HG02870 (cell line): Measurements from ENCODE around the gene PLD3.
"Not testable (repeated sequence)": the region's sequence is repeated elsewhere in the genome, so short reads cannot be mapped to it uniquely, and the experiment has no call there.

Experiments
- ATAC-seq: cut with Tn5 transposase; IDR thresholded peaks from one replicate; pipeline ENCODE4 v1.9.1; 2021; ENCODE audit warnings: mild to moderate bottlenecking, moderate library complexity; ENCODE audit not compliant: unreplicated experiment

Gene PLD3

DNA sequence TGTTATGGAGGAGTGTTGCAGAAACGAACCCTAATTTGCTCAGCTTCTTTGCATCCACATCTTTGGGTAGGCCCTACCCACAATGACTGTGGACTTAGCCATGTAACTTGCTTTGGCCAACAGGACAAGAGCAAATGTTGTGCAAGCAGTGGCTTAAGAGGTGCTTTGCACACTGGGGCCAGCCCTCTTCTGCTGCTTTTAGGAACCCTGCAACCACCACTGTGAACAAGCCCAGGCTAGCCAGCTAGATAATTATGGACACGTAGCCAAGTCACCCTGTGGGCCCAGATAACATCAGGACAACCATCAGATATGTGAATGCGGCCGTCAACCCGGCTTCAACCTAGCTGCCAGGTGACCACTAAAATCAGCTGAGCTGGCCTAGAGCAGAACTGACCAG, 17.4 kb upstream of the PLD3 start:
- ATAC-seq: no peak

- ATAC-seq: no peak
Observed at GRCh38 chr19:40332669-40333068, 15.8 kb upstream of the PLD3 start.

DNA sequence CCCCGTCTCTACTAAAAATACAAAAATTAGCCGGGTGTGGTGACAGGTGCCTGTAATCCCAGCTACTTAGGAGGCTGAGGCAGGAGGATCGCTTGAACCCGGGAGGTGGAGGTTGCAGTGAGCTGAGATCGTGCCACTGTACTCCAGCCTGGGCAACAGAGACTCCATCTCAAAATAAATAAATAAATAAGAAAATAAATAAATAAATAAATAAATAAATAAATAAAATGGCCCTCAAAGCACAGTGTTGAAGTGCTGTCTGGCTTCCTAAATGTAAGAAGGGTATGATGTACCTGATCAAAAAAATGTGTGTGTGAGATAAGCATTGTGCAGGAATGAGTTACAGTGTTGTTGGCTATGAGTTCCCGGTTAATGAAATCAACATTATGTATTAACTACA, 15.4 kb upstream of the PLD3 start:
- not testable (repeated sequence) for ATAC-seq

GRCh38 chr19:40335101-40335500, 13.4 kb upstream of the PLD3 start:
- no peak for ATAC-seq

DNA sequence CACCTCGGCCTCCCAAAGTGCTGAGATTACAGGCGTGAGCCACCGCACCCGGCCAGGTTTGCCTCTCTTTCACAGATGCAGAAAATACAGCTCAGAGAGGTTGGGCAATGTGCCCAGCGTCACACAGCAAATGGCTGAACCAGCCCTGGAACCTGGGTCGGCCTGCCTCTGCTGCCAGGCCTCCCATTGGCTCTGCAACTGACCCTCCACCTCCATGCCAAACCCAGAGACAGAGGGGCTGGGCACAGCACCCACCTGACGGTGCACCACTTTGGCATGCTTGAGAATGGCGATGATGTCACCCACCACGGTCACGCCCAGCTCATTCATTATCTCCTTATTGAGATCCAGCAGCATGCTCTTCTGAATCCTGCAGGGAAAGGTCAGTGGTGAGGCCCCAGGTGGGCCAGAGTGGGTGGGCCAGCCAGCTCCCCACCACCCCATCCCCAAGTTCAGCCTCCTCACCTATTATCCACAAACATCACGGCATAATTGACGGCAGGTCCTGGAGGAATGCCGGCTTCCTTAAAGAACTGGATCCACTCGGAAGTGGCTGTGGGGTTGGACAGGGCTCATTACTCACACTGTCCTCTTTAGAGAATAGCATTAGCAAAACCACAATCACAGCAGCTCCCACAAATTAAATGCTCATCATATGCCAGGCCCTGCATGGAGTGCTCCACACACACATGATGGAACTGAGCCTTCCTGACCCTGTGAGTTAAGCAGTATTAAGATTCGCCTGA, 12.5 kb upstream of the PLD3 start:
- ATAC-seq: no peak

GRCh38 chr19:40336601-40336900, 11.9 kb upstream of the PLD3 start:
- ATAC-seq: no peak

- ATAC-seq: no peak
Observed at GRCh38 chr19:40337107-40337506, 11.4 kb upstream of the PLD3 start.

DNA sequence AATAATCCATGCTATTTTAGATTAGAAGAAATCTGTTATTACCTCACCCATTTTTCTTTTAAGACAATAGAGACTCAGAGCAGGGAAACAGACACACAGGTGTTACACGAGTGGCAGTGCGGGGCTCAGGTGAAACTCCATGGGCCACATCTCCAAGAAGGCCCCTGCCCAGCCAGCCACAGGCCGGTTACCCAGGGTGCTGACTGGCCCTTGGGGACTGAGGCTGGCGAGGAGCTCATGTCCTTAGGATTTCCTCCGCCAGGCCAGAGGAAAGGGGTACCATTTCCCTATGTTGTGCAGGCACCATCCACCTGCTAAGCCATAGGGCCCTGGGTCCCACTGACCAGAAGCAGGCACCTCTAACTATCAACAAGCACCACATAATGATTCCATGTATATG, 10.9 kb upstream of the PLD3 start:
- no peak for ATAC-seq

DNA sequence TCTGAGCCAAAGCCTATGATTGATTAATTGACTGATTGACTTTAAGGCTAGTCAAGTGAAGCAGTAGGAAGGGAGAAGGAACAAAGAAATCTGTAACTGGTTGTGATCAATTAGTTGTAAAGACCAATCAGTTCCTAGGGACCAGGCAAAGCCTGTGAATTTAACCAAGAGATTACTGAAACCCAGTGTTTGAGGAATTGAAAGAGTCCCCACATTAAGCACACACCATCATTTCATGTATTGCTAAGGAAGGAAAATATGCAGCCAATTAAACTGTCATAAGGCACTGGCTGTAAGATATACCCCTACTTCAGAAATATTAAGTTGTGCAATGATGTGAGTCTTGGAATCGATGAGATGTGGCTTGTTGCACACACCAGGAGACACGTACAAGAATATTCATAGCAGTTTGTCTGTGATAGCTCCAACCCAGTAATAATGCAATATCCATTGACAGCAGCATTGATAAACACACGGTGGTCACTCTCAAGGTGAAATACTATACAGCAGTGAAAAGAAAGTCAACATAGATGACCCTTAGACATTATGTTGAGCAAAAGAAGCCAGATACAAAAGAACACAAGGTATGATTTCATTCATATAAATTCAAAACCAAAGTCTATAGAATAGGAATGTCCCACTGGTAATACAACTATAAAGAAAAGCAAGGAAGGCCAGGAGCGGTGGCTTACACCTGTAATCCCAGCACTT, 9.3 kb upstream of the PLD3 start:
- no peak for ATAC-seq

DNA sequence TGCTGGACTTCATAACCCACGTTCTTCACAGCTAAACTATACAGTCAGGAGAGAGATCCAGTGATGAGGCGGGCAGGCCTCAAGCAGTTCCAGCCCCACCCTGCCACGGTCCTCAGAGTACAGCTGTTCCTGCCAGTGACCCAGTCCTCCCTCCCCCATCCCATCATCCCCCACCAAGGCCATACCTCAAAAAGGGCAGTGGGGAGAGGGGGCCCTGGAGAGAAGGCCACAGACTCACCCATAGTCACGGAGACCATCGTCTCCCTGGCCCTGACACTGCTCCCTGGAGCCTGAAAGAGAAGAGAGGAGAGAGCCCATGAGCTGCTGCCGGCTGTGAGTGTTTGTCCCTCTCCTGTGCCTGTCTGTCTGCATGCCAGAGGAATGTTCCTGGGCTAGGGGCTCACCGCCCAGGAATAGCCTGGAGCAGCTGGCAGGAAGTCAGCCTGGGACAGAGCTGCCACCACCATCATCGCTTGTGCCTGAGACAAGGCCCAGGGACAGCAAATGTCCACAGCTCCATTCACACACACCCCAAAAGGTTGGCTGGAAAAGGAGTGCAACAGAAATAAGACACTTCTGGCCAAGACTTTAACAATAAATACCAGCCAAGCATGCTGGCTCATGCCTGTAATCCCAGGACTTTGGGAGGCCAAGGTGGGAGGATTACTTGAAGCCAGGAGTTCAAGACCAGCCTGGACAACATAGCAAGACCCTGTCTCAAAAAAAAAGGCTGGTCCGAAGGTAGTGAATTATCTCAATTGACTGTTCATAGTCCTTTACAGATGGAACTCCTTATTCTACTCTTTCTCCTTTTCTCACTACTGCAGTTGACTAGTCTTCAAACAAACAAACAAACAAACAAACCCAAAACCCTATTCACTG, 6.7 kb upstream of the PLD3 start:
- no peak for ATAC-seq

GRCh38 chr19:40342644-40343311, 5.7 kb upstream of the PLD3 start:
- no peak for ATAC-seq

- no peak for ATAC-seq
Observed at GRCh38 chr19:40344422-40344821, 4.1 kb upstream of the PLD3 start.

DNA sequence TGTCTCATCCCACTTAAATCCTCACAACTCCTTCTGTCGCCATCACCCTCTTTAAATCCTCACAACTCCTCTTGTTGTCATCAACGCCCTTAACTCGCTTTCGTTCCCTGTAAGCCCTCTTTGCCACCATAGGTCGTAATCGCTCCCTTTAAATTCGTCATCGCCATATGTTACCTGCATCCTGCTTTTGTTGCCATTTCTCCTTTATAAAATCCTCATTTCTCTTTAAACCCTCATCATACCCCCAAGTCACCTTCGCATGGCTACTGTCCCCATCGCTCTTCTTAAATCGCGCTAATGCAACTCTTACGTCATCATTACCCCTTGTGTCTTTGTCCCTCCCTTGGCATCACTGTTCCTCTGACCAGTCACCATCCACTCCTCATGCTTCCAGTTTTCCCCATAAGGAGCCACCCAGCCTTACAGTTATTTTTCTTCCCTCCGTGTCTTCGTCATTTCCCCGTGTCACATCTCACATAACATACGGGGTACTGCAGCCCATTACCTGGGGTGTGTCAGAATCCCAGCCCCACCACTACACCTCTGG, 539 bp downstream of the PLD3 start:
- no peak for ATAC-seq

- no peak for ATAC-seq
Observed at GRCh38 chr19:40355975-40356680, 7.6 kb downstream of the PLD3 start.

DNA sequence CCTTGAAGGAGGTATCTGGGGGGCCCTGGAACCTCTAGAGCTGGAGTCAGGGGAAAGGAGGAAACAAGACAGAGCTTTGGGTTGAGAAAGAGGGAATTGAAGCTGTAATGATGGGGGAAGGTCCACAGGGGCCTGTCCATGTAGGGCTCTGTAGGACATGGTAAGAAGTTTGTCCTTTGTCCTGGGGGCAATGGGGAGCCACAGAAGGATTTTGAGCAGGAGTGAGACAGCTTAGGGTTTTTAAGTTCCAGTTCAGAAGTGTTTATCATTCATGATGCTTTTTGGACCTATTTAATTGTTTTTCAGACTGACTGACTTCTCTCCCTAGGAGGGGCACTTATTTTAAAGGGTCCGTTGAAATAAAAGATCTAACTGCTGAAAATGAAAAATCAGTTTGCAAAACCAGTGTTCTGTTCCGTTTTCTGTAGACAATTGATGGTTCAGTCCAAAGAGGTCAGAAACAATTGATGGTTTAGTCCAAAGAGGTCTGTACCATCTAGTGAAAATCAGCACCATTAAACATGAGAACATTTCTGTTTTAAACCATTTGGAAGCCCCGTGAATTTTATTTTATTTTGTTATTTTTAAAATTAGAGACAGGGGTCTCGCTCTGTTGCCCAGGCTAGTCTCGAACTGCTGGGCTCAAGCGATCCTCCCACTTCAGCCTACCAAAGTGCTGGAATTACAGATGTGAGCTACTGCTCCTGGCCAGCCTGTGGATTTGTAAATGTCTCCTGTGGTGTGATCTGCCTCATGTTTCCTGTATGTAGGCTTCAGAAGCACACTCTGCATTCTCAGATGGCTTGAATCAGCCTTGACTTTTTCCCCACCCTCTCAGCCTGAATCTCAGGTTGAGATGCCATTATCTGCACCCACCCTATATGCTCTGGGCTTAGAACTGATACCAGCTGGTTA, 8.4 kb downstream of the PLD3 start:
- no peak for ATAC-seq

DNA sequence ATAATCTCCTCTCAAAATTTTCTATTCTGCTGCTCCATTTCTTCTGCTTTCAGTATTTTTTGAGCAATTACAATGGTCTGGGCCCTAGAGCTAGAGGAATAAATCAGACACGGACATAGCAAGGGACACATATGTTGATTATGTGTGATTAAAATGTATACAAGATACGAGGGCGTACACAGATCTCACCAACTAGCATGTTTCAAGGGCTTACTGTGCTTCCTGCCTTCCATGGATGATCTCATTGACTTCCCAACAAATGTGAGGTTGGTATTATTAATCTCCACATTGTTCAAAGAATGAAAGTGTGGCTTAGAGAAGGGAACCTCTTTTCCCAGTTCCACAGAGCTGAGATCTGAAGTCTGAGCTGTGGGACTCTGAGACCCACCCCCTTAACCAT, 9.1 kb downstream of the PLD3 start:
- ATAC-seq: no peak

GRCh38 chr19:40358773-40359172, 10.3 kb downstream of the PLD3 start:
- no peak for ATAC-seq

GRCh38 chr19:40360020-40360707, 11.7 kb downstream of the PLD3 start:
- ATAC-seq: no peak
